Type B pancreatic cell (in vitro differentiated cells): Measurements from ENCODE around the gene ZBTB7B. TPM values are rescaled to one million over a fixed set of nuclear protein-coding genes. Genes with fewer than 3 reads are reported as not detected.

Experiments
- DNase-seq: peaks from one replicate; pipeline ENCODE4 v3.0.0; 2021; ENCODE audit warnings: mixed read lengths; ENCODE audit not compliant: unreplicated experiment; ENCODE audit errors: extremely low spot score
- H3K27ac Mint-ChIP-seq: 2 replicates; pipeline ENCODE4 v1.8.0; 2021; ENCODE audit warnings: mild to moderate bottlenecking, mixed read lengths
- H3K27me3 Mint-ChIP-seq: 2 replicates; pipeline ENCODE4 v1.8.0; 2021; ENCODE audit warnings: mixed read lengths
- H3K36me3 Mint-ChIP-seq: 2 replicates; pipeline ENCODE4 v1.8.0; 2021; ENCODE audit warnings: mixed read lengths
- H3K4me1 Mint-ChIP-seq: one replicate; pipeline ENCODE4 v1.8.0; 2021; ENCODE audit warnings: mixed read lengths; ENCODE audit not compliant: unreplicated experiment
- H3K4me3 Mint-ChIP-seq: 2 replicates; pipeline ENCODE4 v1.8.0; 2021; ENCODE audit warnings: mild to moderate bottlenecking, mixed read lengths
- H3K9me3 Mint-ChIP-seq: 2 replicates; pipeline ENCODE4 v1.8.0; 2021; ENCODE audit warnings: mixed read lengths
- total RNA-seq: library from RNA; stranded (reverse); gene quantifications from 2 replicates; pipeline ENCODE4 v1.2.1, GENCODE V29; 2021; ENCODE audit warnings: low replicate concordance
- TF ChIP-seq, protein P1 (sequence below): fragments of 200-600 bp; sonication (generic); conservative IDR thresholded peaks from 2 replicates; pipeline ENCODE4 v1.5.0; 2021; ENCODE audit warnings: antibody characterized with exemption, mild to moderate bottlenecking

The ZBTB7B gene
- total RNA-seq, 1 donor from 2014 or later: 38.1 TPM

DNA sequence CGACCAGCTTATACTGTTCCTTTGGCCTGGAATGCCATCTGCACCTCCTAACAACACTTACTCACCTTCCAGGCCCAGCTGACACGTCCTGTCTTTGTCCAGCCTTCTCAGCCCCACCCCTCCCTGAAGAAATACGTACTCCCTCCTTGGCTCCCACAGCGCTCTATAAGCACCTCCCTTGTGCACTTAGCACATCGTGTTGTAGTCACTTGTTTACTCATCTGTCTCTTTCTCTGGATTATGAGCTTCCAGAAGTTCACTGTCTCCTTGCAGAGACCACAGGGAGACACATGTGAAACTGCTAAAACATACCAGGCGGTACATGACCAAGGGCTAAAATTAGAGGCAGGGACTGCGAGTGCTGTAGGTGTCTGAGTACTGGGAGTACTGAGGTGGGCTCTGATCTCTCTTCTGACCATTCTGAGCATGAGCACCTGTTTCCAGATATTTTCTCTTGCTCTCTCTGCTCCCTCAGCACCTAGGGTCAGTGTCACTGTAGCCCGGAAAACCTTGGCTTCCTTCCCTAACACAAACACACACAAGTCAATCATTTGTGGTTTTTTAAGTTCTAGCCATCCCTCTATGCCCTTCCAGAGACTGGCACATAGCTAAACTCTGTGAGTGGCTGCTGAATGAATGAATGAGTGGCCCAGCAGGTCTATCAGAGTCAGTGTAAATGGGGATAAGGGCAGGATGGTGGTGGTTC, 36.2 kb downstream of the ZBTB7B start:
- H3K36me3 Mint-ChIP-seq: no peaks in the 10 kb centered on the region
- no peak overlapping the region for H3K4me3 Mint-ChIP-seq
- DNase-seq: no peak
- peak overlapping the region; percentile 44 for H3K27ac Mint-ChIP-seq
- TF ChIP-seq, protein P1, sequence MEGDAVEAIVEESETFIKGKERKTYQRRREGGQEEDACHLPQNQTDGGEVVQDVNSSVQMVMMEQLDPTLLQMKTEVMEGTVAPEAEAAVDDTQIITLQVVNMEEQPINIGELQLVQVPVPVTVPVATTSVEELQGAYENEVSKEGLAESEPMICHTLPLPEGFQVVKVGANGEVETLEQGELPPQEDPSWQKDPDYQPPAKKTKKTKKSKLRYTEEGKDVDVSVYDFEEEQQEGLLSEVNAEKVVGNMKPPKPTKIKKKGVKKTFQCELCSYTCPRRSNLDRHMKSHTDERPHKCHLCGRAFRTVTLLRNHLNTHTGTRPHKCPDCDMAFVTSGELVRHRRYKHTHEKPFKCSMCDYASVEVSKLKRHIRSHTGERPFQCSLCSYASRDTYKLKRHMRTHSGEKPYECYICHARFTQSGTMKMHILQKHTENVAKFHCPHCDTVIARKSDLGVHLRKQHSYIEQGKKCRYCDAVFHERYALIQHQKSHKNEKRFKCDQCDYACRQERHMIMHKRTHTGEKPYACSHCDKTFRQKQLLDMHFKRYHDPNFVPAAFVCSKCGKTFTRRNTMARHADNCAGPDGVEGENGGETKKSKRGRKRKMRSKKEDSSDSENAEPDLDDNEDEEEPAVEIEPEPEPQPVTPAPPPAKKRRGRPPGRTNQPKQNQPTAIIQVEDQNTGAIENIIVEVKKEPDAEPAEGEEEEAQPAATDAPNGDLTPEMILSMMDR: no peak
- H3K4me1 Mint-ChIP-seq: no peaks in the 10 kb centered on the region
- no peaks in the 10 kb centered on the region for H3K9me3 Mint-ChIP-seq
- peaks cover 7% of the 10 kb centered on the region for H3K27me3 Mint-ChIP-seq

DNA sequence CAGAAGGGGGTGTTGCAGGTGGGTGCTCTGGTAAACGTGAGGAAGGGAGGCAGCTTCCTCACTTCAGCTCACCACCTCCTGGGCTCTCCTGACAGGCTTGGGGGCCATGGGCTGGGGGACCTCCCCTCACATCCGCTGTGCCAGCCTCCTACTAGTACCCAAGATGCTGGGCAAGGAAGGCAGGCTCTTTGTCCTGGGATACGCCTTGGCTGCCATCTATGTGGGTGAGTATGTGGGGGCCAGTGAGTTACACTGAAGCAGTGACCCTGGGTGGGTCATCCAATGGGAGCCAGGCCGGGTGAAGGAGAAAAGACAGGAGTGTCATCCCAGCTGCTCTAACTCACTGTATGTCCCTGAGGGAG, 36.7 kb downstream of the ZBTB7B start:
- Mint-ChIP-seq H3K4me3 (no peak overlapping the region), H3K27ac (no peak overlapping the region)

GRCh38 chr1:155040358-155041093, 37.9 kb downstream of the ZBTB7B start:
- Mint-ChIP-seq H3K27me3 (peaks cover 7% of the 10 kb centered on the region), H3K4me1 (peaks cover 11% of the 10 kb centered on the region), H3K36me3 (no peaks in the 10 kb centered on the region), H3K9me3 (no peaks in the 10 kb centered on the region), H3K27ac (no peak overlapping the region), H3K4me3 (no peak overlapping the region)
- DNase-seq: no peak
- TF ChIP-seq, protein P1: no peak

More for the DNA sequence above, 36.7 kb downstream of the ZBTB7B start:
- H3K36me3 Mint-ChIP-seq: no peaks in the 10 kb centered on the region
- TF ChIP-seq, protein P1: no peak
- DNase-seq: no peak
- H3K4me1 Mint-ChIP-seq: peaks cover under 1% of the 10 kb centered on the region
- no peaks in the 10 kb centered on the region for H3K9me3 Mint-ChIP-seq
- peaks cover 7% of the 10 kb centered on the region for H3K27me3 Mint-ChIP-seq

- Mint-ChIP-seq H3K4me1 (peaks cover 11% of the 10 kb centered on the region), H3K9me3 (no peaks in the 10 kb centered on the region), H3K27ac (no peak overlapping the region), H3K27me3 (peaks cover 7% of the 10 kb centered on the region), H3K36me3 (no peaks in the 10 kb centered on the region), H3K4me3 (no peak overlapping the region)
- no peak for DNase-seq
- TF ChIP-seq, protein P1: no peak
Observed at GRCh38 chr1:155042789-155043188, 40.2 kb downstream of the ZBTB7B start.

- H3K4me3 Mint-ChIP-seq: no peak overlapping the region
- no peaks in the 10 kb centered on the region for H3K36me3 Mint-ChIP-seq
- H3K9me3 Mint-ChIP-seq: no peaks in the 10 kb centered on the region
- peak overlapping the region; percentile 19 for H3K27ac Mint-ChIP-seq
- TF ChIP-seq, protein P1: no peak
- H3K27me3 Mint-ChIP-seq: peaks cover 7% of the 10 kb centered on the region
- no peak for DNase-seq
- peaks cover 11% of the 10 kb centered on the region for H3K4me1 Mint-ChIP-seq
Observed at GRCh38 chr1:155043301-155043702, 40.7 kb downstream of the ZBTB7B start.
